GM21423 (cell line): ENCODE results near the gene FBXL17.

Experiments
- ATAC-seq: cut with Tn5 transposase; IDR thresholded peaks from one replicate; pipeline ENCODE4 v1.9.1; 2021; ENCODE audit warnings: mild to moderate bottlenecking, moderate library complexity; ENCODE audit not compliant: unreplicated experiment

Gene FBXL17

DNA sequence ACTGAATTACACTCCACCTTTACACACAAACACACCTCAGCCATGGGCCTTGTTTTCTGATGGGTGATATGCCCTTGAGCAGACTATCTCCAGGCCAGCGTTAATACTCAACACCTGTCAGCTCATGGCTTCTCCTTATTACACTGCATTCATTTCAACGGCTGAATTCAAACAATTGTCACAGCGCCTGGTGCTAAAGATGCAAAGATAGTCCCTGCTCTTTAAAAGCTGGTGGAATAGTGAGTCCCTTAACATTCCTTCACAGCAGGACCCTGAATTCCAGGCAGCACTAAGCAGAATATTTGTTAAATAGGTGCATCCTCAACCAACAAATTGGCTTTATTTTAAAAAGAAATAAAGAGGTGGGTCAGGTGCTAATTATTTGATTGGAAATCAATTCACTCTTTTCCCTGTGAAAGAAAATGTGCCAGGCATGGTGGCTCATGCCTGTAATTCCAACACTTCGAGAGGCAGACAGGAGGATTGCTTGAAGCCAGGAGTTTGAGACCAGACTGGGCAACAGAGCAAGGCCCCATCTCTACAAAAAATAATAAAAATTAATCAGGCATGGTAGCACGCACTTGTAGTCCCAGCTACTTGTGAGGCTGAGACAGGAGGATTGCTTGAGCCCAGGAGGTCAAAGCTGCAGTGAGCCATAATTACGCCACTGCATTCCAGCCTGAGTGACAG is 555.4 kb downstream of the FBXL17 start:
- no peak for ATAC-seq

GRCh38 chr5:107824821-107825220 is 557.1 kb downstream of the FBXL17 start:
- no peak for ATAC-seq

GRCh38 chr5:107821288-107821687 is 560.6 kb downstream of the FBXL17 start:
- ATAC-seq, result no peak

DNA sequence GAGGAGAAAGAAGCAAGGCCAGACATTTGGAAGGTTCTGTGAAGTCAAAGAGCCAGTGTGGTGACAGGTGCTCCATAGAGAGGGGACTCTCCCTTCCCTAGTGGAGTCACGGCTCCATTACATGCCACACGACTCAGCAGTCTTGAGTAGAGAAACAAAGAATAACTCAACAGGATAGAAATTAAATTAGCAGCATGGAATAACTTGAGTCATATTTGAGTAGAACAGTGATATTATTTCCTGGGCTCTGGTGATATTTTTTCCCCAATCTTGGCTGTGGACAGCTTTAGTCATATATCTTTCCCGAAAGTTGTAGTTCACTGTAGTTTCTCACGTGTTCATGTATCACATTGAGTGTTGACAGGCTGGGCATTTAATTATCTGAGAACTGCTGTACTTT is 561.5 kb downstream of the FBXL17 start:
- no peak for ATAC-seq

DNA sequence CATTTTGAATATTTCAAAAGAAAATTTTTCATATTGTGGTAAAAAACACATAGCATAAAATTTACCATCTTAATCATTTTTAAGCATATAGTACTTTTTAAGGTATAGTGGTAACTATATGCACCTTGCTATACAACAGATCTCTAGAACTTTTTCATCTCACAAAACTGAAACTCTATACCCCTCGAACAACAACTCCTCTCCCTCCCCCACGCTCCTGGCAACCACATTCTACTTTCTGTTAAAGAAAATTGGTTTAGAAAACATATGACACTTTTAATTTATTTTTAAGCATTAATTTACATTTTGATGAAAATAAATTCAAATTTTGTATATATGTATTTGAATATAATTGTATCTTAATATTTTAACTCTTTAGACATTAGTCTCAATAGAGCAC is 563.9 kb downstream of the FBXL17 start:
- no peak for ATAC-seq

- ATAC-seq, result no peak
These were observed 564.5 kb downstream of the FBXL17 start for GRCh38 chr5:107817436-107817835.

- no peak for ATAC-seq
These were observed 566.8 kb downstream of the FBXL17 start for GRCh38 chr5:107815109-107815508.

- ATAC-seq, result no peak
These were observed 567.6 kb downstream of the FBXL17 start for GRCh38 chr5:107814183-107814827.

GRCh38 chr5:107813559-107813958 is 568.3 kb downstream of the FBXL17 start:
- ATAC-seq, result peak; percentile 60

GRCh38 chr5:107812570-107813141 is 569.2 kb downstream of the FBXL17 start:
- peak; percentile 76 for ATAC-seq

DNA sequence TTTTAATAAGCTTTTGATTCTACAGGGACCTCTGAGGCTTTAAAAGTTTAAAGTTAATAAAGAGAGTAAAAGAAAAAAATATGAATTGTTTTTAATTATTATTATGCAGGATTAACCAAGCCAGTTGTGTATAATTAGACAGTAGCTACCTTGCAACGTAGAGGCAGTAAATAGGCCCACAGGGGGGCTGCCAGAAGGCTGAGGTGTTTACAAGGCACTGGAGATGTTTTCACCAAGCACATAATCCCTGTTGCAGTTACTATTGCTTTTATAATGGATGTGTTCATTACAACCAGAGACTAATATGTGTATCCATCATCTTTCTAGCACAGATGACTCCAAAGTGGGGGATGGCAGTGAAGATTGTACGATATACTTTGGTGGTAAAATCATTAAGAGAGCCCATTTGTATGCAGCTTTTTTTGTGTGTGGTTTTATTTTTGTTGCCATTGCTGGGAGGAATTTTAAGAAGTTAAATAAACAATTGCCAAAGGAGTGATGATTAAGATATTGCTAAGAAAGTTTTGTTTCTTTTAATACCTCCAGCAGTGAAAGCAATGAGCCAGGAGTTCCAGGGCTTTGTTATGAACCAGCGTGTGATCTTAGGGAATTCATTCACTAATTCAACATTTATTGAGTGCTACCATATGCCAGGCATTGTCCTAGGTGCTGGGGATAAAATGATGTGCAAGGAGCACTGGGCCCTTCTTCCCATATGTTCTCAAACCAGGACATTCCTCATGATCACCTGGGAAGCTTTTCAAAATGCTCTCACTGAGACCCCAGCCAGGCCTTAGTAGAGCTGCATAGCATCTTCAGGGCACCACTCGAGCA is 572.5 kb downstream of the FBXL17 start:
- ATAC-seq, result no peak
